Psoas muscle (tissue), 8 donors: ENCODE results near the gene APRT. TPM values are rescaled to one million over a fixed set of nuclear protein-coding genes. Genes with fewer than 3 reads are reported as not detected.

Source experiments
- ATAC-seq, 4 donors: fragments of 200-7000 bp; cut with Tn5 transposase; one replicate each; pipeline ENCODE4 v1.9.1; 2020; ENCODE audit warnings: moderate library complexity in 3 of 4, mild to moderate bottlenecking in 2 of 4
- DNase-seq, 2 donors: peaks; one replicate each; pipeline ENCODE4 v3.0.0-alpha.2; 2020
- H3K27ac ChIP-seq: fragments of 200-600 bp; one replicate; pipeline ENCODE4 v1.8.0; 2022
- H3K27me3 ChIP-seq, 3 donors: fragments of 200-600 bp in 1 of 3; one replicate each; pipeline versions ENCODE4 v1.6.1 to v1.8.0; 2013 to 2022; ENCODE audit warnings: low read length in 2 of 3, mild to moderate bottlenecking in 2 of 3, moderate library complexity in 1 of 3; ENCODE audit not compliant: insufficient read depth in 3 of 3
- H3K36me3 ChIP-seq, 2 donors: fragments of 200-600 bp in 1 of 2; one replicate each; pipeline versions ENCODE4 v1.6.1 to v1.8.0; 2013 to 2022; ENCODE audit warnings: low read depth in 1 of 2, mild to moderate bottlenecking in 1 of 2, moderate library complexity in 1 of 2; ENCODE audit not compliant: insufficient read depth in 1 of 2
- H3K4me1 ChIP-seq: fragments of 200-600 bp; one replicate; pipeline ENCODE4 v1.8.0; 2022
- H3K4me3 ChIP-seq: fragments of 200-600 bp; one replicate; pipeline ENCODE4 v1.8.0; 2022; ENCODE audit warnings: mild to moderate bottlenecking
- H3K9me3 ChIP-seq: fragments of 200-600 bp; one replicate; pipeline ENCODE4 v1.8.0; 2022
- WGBS, 3 donors: extraction: QIAGEN DNeasy Blood & Tissue Kit; methylation state at CpG; one replicate each; pipeline versions ENCODE4 v1.1.6 to v1.1.7; 2013; 5-methylcytosine and 5-hydroxymethylcytosine counted together
- intact Hi-C, 2 donors: fragments of 100-400 bp; cut with DNase I; formaldehyde crosslinking; loops; one replicate each; pipeline versions ENCODE4 v1.11.0 to v1.14.2; 2022
- polyA plus RNA-seq, 3 donors: library from polyadenylated mRNA; stranded (reverse); fragments of 200-250 nt; gene quantifications; one replicate each; pipeline ENCODE4 v1.2.3, GENCODE V29; 2013
- total RNA-seq, 4 donors: library from RNA; stranded (reverse); fragmentation: NEBNext Ultra II Directional in 2 of 4; extraction: Animal tissue kit (Norgen Biotek cat#: 25700) in 2 of 4; gene quantifications; one replicate each; pipeline versions ENCODE4 v1.2.1 to v1.2.4, GENCODE V29; 2021 to 2023
- TF ChIP-seq, protein P1 (sequence below): fragments of 200-600 bp; IDR thresholded peaks from one replicate; pipeline ENCODE4 v1.8.0; 2022; ENCODE audit warnings: antibody characterized with exemption
- donor health status: healthy with polysubstance abuse.
- donor health status: DM: no; HTN: no; CAD: no; lungs with moderate emphysema.
- donor health status: Bipolar disorder and iron deficiency.
- donor health status: healthy.
- donor health status: DM: yes; HTN: yes; CAD: no.
- donor health status: DM: no; HTN: no; CAD: no.
- donor health status: DM: no; HTN: no; CAD: no.
- donor health status: DM: yes; HTN: yes; CAD: no.

Gene APRT
- total and polyA plus RNA-seq, 7 donors: 32.8 to 165 (median 61.5) TPM

DNA sequence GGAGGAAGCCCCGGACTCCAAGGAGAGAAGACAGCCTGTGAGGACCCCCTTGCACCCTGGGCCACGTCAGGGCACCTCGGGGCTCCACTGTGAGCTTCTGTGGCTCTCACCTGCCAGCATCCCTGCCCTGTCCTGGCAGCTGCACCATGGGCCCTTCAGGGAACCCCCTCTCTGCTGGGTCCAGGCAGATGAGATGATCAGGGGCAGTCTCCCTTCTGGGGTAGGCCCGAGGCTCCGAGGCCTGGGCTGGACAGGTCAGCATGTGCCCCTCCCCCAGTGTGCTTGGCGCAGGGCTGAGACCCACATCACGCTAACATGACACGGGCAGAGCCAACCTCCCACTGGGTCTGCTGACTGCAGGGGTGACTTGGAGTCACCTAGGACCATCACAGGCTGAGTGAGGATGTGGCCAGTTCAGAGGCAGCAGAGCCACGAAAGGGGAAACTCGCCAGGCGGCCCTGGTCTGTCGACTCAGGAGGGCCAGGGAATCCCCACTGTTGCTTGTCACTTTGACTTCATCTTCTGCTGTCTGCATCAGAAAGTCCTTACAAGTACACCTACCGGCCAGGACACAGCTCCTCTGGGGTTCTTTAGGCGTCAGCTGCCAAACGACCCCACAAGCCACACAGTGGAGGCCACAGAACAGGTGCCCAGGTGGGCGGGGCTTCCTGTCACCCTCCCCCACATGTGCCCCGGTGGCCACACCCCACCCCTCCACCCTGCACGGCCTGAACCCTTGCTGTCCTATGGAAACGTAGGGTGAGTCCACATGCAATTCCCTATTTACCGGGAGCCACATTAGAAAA lies 42.8 kb upstream of the APRT start:
- H3K36me3 ChIP-seq: peaks cover 0 to 14% of the 10 kb centered on the region in 2 donors
- no peaks in the 10 kb centered on the region for H3K9me3 ChIP-seq
- no peak for DNase-seq
- TF ChIP-seq, protein P1, sequence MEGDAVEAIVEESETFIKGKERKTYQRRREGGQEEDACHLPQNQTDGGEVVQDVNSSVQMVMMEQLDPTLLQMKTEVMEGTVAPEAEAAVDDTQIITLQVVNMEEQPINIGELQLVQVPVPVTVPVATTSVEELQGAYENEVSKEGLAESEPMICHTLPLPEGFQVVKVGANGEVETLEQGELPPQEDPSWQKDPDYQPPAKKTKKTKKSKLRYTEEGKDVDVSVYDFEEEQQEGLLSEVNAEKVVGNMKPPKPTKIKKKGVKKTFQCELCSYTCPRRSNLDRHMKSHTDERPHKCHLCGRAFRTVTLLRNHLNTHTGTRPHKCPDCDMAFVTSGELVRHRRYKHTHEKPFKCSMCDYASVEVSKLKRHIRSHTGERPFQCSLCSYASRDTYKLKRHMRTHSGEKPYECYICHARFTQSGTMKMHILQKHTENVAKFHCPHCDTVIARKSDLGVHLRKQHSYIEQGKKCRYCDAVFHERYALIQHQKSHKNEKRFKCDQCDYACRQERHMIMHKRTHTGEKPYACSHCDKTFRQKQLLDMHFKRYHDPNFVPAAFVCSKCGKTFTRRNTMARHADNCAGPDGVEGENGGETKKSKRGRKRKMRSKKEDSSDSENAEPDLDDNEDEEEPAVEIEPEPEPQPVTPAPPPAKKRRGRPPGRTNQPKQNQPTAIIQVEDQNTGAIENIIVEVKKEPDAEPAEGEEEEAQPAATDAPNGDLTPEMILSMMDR: no peak
- H3K4me1 ChIP-seq: peaks cover 13% of the 10 kb centered on the region
- intact Hi-C loops: loop anchor here in 1 of 2 donors (5.0 kb wide), 2 partner anchors 42 to 48 kb away; partner anchors contain the start of gene APRT
- ATAC-seq: no peak
- no peak overlapping the region for H3K4me3 ChIP-seq
- 64 to 75% (median 71%) methylated on average over 19 to 20 of the region's 20 CpGs for WGBS, 3 donors
- no peak overlapping the region for H3K27ac ChIP-seq
- H3K27me3 ChIP-seq: no peaks in the 10 kb centered on the region

DNA sequence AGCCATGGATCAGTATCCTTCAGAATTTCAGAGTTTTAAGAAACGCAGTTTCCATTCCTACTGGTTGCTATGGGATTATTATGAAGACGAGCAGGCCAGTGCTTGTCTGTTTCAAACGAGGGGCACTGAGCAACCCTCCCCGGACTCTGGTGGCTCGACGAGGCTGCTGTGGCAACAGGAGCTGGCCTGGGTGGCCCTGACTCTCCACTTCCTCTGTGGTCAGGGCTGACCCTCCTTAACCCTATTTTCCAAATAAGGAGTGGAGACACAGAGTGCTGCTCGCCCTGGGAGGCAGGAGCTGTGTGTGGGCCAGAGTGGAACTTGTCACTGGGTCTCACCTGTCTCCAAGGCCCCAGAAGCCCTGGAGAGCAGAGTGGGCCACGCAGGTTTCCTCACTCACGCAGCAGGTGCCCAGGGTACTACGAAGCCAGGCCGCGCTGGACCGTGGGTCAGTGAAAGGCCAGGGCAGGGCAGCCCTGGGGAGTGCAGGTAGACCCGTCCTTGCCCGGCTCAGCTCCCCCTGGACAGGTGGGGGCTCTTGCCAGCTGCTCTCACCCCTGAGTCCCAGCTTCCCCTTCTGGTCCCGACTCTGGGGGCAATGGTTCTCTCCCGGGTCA lies 41.7 kb upstream of the APRT start:
- H3K27me3 ChIP-seq: no peaks in the 10 kb centered on the region
- peaks cover 0 to 4% of the 10 kb centered on the region in 2 donors for H3K36me3 ChIP-seq
- intact Hi-C loops: no loop called here
- TF ChIP-seq, protein P1: no peak
- H3K4me1 ChIP-seq: peaks cover 13% of the 10 kb centered on the region
- ATAC-seq: no peak
- no peak for DNase-seq
- 74 to 80% (median 76%) methylated on average over 17 of the region's 17 CpGs for WGBS, 3 donors
- H3K4me3 ChIP-seq: no peak overlapping the region
- H3K27ac ChIP-seq: no peak overlapping the region
- no peaks in the 10 kb centered on the region for H3K9me3 ChIP-seq

DNA sequence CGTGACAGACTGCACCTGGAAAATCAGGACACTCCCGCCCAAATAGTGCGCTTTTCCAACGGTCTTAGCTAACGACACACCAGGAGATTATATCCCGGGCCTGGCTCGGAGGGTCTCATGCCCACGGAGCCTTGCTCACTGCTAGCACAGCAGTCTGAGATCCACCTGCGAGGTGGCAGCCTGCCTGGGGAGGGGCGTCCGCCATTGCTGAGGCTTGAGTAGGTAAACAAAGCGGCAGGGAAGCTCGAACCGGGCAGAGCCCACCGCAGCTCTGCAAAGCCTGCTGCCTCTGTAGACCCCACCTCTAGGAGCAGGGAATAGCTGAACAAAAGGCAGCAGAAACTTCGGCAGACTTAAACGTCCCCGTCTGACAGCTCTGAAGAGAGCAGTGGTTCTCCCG lies 39.9 kb upstream of the APRT start:
- no peak for DNase-seq
- H3K36me3 ChIP-seq: peaks cover 0 to 4% of the 10 kb centered on the region in 2 donors
- H3K4me1 ChIP-seq: peaks cover 4% of the 10 kb centered on the region
- ATAC-seq: no peak
- no peaks in the 10 kb centered on the region for H3K27me3 ChIP-seq
- WGBS, 3 donors: 90 to 94% (median 93%) methylated on average over 19 of the region's 19 CpGs
- TF ChIP-seq, protein P1: no peak
- no peak overlapping the region for H3K4me3 ChIP-seq
- intact Hi-C loops: no loop called here
- no peaks in the 10 kb centered on the region for H3K9me3 ChIP-seq
- no peak overlapping the region for H3K27ac ChIP-seq

DNA sequence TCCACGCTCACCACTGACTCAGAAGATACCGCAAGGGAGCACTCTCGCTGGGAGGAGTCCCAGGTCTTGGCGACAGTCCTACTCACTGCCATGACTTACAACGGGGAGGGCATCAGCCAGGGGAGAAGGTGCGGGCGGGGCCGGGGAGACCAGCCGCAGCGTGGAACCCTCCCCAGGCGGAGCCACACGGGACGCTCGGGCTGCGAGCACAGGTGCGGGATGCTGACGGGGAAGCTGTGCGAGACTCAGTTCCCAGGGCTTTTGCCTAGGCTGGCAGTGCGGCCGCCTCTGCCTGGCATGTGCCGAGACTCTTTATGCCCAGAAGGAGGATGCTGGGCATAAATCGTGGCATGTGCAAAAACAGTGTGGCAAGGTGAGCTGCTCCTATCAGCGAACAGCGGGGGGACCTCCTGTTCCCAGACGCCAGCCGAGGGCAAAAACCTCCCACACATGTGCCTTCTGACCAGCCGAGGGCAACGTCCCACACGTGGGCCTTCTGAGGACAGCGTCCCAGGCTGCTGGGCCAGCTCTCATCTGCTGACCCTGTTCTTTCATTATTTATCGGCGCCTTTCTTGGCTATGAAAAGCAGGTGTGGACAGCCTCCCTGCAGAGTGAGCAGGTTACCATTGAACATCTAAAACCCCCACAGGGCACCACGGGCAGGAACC lies 38.9 kb upstream of the APRT start:
- TF ChIP-seq, protein P1: no peak

More for the DNA sequence above, 38.9 kb upstream of the APRT start:
- Histone ChIP-seq H3K4me3 (no peak overlapping the region), H3K27ac (no peak overlapping the region), H3K4me1 (no peaks in the 10 kb centered on the region), H3K27me3 (no peaks in the 10 kb centered on the region), H3K36me3 (peaks cover 0 to 4% of the 10 kb centered on the region in 2 donors), H3K9me3 (no peaks in the 10 kb centered on the region)
- DNase-seq (no peak), ATAC-seq (no peak)
- intact Hi-C loops: no loop called here
- 90 to 95% (median 93%) methylated on average over 32 to 33 of the region's 33 CpGs for WGBS, 3 donors
